Right lobe of liver (tissue), 6 donors: ENCODE measurements around the gene UVSSA. TPM values are rescaled to one million over a fixed set of nuclear protein-coding genes. Genes with fewer than 3 reads are reported as not detected.

Source experiments
- ATAC-seq, 4 donors: fragments of 200-7000 bp; cut with Tn5 transposase; one replicate each; pipeline ENCODE4 v1.9.1; 2020; ENCODE audit warnings: mild to moderate bottlenecking in 4 of 4, moderate library complexity in 4 of 4
- DNase-seq, 3 donors: peaks; one replicate each; pipeline ENCODE4 v3.0.0-alpha.2; 2020
- H3K27ac ChIP-seq, 3 donors: fragments of 200-600 bp; one replicate each; pipeline ENCODE4 v1.8.0; 2022
- H3K27me3 ChIP-seq, 2 donors: fragments of 200-600 bp; one replicate each; pipeline ENCODE4 v1.8.0; 2022
- H3K36me3 ChIP-seq, 4 donors: fragments of 200-600 bp; sonication (generic) in 1 of 4; one replicate each; pipeline versions ENCODE4 v1.5.1 to v1.8.0; 2017 to 2022; ENCODE audit warnings: control low read depth in 1 of 4
- H3K4me1 ChIP-seq, 4 donors: fragments of 200-600 bp; sonication (generic) in 1 of 4; one replicate each; pipeline versions ENCODE4 v1.5.1 to v1.8.0; 2017 to 2022; ENCODE audit warnings: control low read depth in 1 of 4
- H3K4me3 ChIP-seq, 3 donors: fragments of 200-600 bp; one replicate each; pipeline ENCODE4 v1.8.0; 2022
- H3K9me3 ChIP-seq, 4 donors: fragments of 200-600 bp; sonication (generic) in 1 of 4; one replicate each; pipeline versions ENCODE4 v1.5.1 to v1.8.0; 2017 to 2022; ENCODE audit warnings: control low read depth in 1 of 4
- POLR2A ChIP-seq: fragments of 450-650 bp; IDR thresholded peaks from one replicate; pipeline ENCODE4 v1.6.1; 2017; ENCODE audit warnings: antibody characterized with exemption, mild to moderate bottlenecking
- WGBS: methylation state at CpG from one replicate; pipeline ENCODE4 v1.1.6; 2018; ENCODE audit warnings: low coverage, low lambda C conversion rate; ENCODE audit not compliant: insufficient coverage; ENCODE audit errors: missing lambda C conversion rate; 5-methylcytosine and 5-hydroxymethylcytosine counted together
- intact Hi-C, 2 donors: fragments of 100-400 bp; cut with DNase I; formaldehyde crosslinking; loops; one replicate each; pipeline versions ENCODE4 v1.11.2 to v1.14.1; 2022
- total RNA-seq, 6 experiments: library from RNA; depleted of rRNA in 2 of 6; stranded (reverse); fragments of >200 nt in 2 of 6; fragmentation: NEBNext Ultra II Directional in 3 of 6; extraction: Animal tissue kit (Norgen Biotek cat#: 25700) in 3 of 6; gene quantifications; one replicate each; pipeline versions ENCODE4 v1.1.0 to v1.2.4, GENCODE V29; 2016 to 2023
- TF ChIP-seq, protein P1 (sequence below), 4 donors: fragments of 200-600 bp in 3 of 4; fragments of 450-650 bp in 1 of 4; IDR thresholded peaks; one replicate each; pipeline versions ENCODE4 v1.5.1 to v1.8.0; 2016 to 2022; ENCODE audit warnings: antibody characterized with exemption in 4 of 4, mild to moderate bottlenecking in 2 of 4
- donor health status: DM: no; HTN: yes; CAD: no.
- donor health status: DM: no; HTN: no; CAD: no.
- donor health status: DM: no; HTN: no; CAD: no.
- donor health status: DM: no; HTN: yes; CAD: no.
- donor health status: DM: no; HTN: yes; CAD: no.

The UVSSA gene
- total RNA-seq, 6 experiments from 2014 or later = 9.1 to 14.5 (median 11.3) TPM

DNA sequence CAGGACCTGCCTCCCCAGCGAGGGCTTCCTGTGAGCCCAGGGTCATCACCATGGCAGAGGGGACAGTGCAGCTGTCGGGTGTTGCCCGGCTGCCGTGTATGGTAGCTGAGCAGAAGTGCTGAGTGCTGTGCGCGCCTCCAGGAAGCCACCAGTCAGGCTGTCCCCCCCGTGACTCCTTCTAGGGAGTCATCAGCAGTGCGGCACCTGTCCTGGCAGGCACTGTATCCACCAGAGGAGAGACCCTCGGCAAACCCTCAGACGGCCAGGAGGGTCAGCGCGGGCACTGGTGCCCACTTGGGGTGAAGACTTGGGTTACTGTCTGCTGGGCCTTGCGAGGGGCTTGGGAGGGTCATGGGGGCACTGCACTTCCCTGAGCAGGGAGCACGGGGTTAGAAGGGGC lies 8.4 kb downstream of the UVSSA start:
- WGBS = no CpG with 5 or more reads among the region's 14 CpGs
- Histone ChIP-seq H3K4me3 (no peak overlapping the region), H3K27ac (no peak overlapping the region), H3K36me3 (peaks cover 0 to 24% (median 3%) of the 10 kb centered on the region in 4 donors), H3K27me3 (no peaks in the 10 kb centered on the region), H3K9me3 (no peaks in the 10 kb centered on the region), H3K4me1 (no peaks in the 10 kb centered on the region)
- DNase-seq (no peak), ATAC-seq (no peak)
- TF ChIP-seq, protein P1, sequence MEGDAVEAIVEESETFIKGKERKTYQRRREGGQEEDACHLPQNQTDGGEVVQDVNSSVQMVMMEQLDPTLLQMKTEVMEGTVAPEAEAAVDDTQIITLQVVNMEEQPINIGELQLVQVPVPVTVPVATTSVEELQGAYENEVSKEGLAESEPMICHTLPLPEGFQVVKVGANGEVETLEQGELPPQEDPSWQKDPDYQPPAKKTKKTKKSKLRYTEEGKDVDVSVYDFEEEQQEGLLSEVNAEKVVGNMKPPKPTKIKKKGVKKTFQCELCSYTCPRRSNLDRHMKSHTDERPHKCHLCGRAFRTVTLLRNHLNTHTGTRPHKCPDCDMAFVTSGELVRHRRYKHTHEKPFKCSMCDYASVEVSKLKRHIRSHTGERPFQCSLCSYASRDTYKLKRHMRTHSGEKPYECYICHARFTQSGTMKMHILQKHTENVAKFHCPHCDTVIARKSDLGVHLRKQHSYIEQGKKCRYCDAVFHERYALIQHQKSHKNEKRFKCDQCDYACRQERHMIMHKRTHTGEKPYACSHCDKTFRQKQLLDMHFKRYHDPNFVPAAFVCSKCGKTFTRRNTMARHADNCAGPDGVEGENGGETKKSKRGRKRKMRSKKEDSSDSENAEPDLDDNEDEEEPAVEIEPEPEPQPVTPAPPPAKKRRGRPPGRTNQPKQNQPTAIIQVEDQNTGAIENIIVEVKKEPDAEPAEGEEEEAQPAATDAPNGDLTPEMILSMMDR (IDR thresholded peaks at IDR 0.05) = no peak
- TF ChIP-seq POLR2A = no peak
- intact Hi-C loops = loop anchor here (10.0 kb wide), 2 partner anchors 159 to 221 kb away; no protein-coding TSS in a partner anchor

DNA sequence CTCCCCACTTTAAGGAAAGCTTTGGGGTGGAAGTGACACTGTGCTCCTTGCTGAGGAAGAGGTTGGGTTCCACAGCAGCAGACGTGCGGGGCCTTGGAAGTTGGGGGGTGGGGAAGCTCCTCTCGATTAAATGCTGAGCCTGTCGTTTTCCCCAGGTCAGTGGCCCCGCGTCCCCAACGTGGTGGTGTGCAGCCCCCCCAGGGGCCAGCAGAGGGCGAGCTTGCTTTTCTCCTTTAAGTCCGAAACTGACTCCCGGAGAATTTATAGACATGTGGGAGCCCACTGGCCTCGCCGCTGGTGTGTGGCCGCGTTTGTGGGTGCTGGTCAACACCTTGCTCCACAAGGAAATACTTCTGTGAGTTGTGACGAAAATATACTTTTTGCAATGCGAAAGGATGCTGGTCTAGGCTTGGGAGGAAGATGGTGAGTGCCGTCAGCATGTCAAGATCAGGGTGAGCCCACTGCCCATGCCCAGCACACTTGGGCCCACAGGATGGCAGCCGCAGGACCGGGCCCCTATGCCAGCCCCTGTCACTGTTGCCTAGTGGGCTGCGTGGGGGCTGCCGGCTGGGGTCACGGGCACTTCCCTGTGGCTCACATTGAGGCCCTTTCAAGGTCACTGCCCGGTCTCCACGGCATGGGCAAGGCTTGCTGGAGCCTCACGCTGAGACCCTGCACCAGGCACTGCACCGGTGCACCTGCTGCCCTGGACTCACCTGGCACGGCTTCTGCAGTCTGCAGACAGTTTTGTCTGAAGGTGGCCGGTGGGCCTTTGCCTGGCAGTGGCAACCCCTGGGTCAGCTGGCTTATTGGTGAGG lies 9.4 kb downstream of the UVSSA start:
- TF ChIP-seq, protein P1 (IDR thresholded peaks at IDR 0.05) = peak; percentile 57 to 75 (median 68)
- no peak for TF ChIP-seq POLR2A
- 42% methylated on average over 11 of the region's 28 CpGs for WGBS
- peak; percentile 23 to 50 (median 37) for ATAC-seq
- DNase-seq = peak in 1 of 3 donors; percentile 47
- Histone ChIP-seq H3K36me3 (peaks cover 0 to 24% (median 3%) of the 10 kb centered on the region in 4 donors), H3K27me3 (no peaks in the 10 kb centered on the region), H3K9me3 (no peaks in the 10 kb centered on the region), H3K4me3 (no peak overlapping the region), H3K4me1 (no peaks in the 10 kb centered on the region), H3K27ac (no peak overlapping the region)
- intact Hi-C loops = loop anchor here (10.0 kb wide), 2 partner anchors 158 to 222 kb away; no protein-coding TSS in a partner anchor

DNA sequence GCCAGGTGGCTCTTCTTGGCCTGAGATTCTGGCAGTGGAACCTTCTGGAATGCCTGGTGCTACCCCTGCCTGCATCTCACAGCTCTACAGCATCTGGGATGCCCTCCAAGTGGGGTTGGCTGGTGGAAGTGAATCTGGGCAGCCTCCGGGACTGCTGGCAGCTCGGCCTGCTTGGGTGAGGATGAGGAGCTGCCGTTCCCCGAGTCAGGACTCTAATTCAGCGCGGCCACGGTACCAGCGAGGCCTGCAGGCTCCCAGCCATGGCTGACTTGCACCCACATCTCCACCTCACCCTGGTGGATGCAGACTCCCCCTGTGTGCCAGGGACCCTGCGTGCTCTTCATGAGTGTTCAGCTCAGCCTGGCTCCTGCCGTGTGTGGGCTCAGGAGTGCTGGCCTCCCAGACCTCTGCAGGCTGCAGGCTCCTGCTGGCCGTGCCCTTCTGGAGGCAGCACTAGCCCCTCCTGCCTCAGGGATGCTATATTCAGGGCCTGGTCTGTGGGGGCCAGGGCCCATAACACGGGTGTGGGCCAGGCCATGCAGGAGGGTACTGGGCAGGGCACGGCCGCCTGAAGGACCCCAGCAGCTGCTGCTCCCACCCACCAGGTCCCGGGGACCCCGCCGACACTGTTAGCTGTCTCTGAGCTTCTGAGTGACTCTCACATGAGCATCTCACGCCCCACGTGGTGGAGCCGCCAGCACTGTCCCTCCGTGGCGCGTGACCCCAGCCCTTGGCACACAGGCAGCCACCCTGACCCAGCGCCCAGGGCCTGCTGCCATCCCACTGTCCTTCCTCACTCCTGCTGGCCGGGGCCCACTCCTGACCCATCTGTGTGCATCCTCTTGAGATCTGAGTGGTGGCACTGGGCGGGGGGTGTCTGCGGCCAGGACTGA lies 10.6 kb downstream of the UVSSA start:
- no peak for TF ChIP-seq POLR2A
- TF ChIP-seq, protein P1 (IDR thresholded peaks at IDR 0.05) = no peak
- no peak overlapping the region for H3K4me3 ChIP-seq
- ATAC-seq = no peak
- H3K9me3 ChIP-seq = no peaks in the 10 kb centered on the region
- H3K36me3 ChIP-seq = peaks cover 0 to 23% (median 3%) of the 10 kb centered on the region in 4 donors
- H3K27ac ChIP-seq = no peak overlapping the region
- no peak for DNase-seq
- WGBS = no CpG with 5 or more reads among the region's 27 CpGs
- no peaks in the 10 kb centered on the region for H3K27me3 ChIP-seq
- no peaks in the 10 kb centered on the region for H3K4me1 ChIP-seq
- intact Hi-C loops = loop anchor here (10.0 kb wide), 2 partner anchors 157 to 223 kb away; no protein-coding TSS in a partner anchor

DNA sequence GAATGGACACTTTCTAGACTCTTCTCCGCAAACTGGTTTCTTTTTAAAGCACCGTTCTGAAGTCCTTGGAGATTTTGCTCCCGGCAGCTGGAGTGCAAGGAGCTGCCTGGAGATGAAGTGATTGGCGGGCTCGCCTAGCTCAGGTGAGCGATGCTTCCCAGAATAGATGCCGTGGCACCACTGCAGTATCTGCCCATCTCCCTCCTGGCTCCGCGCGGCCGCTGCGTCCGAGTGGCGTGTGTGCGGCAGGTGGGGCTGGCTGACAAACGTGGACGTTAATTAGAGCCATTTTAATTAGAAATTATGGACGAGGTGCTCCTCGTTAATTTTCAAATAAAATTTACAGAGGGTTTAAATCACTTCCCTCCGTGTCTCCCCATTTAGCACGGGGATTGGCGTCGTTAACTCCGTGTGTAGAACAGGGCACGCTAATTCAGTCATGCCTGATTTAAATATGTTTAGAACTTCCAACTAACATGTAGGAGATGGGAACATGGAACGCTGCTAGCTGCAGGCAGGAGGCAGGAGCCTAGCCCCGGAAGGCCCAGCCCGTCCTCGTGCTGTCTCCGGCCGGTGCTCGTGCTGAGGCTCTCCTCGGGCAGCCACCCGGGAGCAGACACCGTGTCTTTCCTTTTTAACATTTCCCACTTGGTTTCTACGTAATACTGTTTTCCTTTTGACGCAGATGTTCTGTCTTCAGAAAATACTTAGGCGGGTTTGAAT lies 11.6 kb downstream of the UVSSA start:
- ATAC-seq (no peak), DNase-seq (no peak)
- Histone ChIP-seq H3K9me3 (no peaks in the 10 kb centered on the region), H3K27me3 (no peaks in the 10 kb centered on the region), H3K4me3 (no peak overlapping the region), H3K4me1 (no peaks in the 10 kb centered on the region), H3K36me3 (peaks cover 0 to 15% (median 3%) of the 10 kb centered on the region in 4 donors), H3K27ac (no peak overlapping the region)
- 92% methylated on average over 26 of the region's 38 CpGs for WGBS
- intact Hi-C loops = loop anchor here (10.0 kb wide), 2 partner anchors 156 to 224 kb away; no protein-coding TSS in a partner anchor
- TF ChIP-seq, protein P1 (IDR thresholded peaks at IDR 0.05) = no peak
- TF ChIP-seq POLR2A = no peak
